GM08714 (cell line): ENCODE measurements around the gene CCNY.

Source experiments
- H3K4me3 ChIP-seq: fragments of 200-500 bp; sonication (Bioruptor generic); 2 replicates; pipeline ENCODE4 v1.5.1; 2014; ENCODE audit warnings: mild to moderate bottlenecking, low read length, inconsistent platforms
- ZNF274 ChIP-seq: IDR thresholded peaks from 2 replicates; pipeline ENCODE4 v1.6.1; 2012; ENCODE audit warnings: mild to moderate bottlenecking, low read depth, low read length

Gene CCNY

DNA sequence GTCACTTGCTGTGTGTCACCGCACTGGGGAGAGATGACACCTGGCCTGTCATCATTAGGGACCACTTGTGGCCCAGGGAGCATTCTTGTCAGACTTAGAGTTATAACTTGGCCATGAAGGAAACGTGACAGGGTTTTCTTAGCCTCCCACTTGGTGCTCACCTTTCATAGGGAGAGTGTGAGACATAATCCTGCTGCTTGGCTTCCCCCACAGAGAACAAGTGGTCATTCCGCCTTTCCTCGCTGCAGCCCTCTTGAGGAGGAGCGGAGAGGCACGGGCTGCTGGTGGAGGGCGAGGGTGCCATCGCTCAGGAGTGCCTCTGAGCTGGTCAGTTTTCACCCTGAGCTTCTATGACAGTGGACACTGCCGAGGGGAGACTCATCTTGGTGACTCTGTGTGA lies 143.8 kb downstream of the CCNY start:
- no peak for TF ChIP-seq ZNF274
- H3K4me3 ChIP-seq: no peak overlapping the region

DNA sequence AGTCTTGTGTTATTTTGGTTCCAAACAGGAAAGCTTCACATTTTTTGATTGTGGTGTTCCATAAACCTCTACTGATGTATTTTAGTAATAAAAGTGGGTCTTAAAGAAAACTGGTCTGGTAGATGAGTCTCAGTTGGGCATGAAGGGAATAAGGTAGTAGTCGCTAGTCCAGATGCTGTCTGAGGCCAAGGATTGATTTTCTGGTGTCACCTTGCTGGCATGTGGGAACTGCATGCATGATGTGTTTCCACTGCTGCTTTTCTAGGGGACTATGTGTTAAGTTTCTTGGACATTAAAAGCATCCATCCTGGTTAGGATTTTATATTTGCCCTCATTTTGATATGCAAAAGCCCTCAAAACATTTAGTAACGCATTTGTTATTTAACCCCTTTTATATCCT lies 145.1 kb downstream of the CCNY start:
- TF ChIP-seq ZNF274: no peak

DNA sequence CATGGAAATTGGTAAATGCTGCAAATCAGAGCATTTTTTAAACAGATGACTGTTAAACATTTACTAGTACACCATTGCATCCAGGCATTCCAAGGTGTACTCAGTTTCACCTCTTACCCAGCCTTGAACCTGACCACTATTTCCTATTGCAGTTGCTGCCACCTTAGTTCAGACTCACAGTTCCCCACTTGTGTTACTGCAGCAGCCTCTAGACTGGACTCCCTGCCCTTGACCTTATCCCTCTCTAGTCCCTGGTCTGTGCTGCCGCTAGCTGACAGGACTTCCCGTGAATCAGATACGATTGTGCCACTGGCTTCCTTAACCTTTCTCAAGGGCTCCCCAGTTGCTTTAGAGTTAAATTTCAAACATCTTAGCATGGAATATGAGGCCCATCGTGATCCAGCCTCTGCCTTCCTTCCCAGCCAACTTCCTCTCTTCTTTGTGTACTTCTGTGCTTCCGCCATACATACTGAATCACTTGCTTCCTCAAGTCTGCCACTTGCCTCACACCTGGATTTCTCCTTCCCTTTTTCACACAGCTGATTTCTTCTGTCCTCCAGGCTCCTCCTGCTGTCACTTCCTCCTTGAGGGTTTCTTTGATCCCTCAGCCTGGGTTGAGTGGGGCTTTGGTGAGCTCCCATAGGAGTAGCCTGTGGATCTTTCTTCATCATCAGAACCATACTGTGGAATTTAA lies 150.1 kb downstream of the CCNY start:
- no peak for TF ChIP-seq ZNF274
- no peak overlapping the region for H3K4me3 ChIP-seq

More for the DNA sequence above, 145.1 kb downstream of the CCNY start:
- no peak overlapping the region for H3K4me3 ChIP-seq

DNA sequence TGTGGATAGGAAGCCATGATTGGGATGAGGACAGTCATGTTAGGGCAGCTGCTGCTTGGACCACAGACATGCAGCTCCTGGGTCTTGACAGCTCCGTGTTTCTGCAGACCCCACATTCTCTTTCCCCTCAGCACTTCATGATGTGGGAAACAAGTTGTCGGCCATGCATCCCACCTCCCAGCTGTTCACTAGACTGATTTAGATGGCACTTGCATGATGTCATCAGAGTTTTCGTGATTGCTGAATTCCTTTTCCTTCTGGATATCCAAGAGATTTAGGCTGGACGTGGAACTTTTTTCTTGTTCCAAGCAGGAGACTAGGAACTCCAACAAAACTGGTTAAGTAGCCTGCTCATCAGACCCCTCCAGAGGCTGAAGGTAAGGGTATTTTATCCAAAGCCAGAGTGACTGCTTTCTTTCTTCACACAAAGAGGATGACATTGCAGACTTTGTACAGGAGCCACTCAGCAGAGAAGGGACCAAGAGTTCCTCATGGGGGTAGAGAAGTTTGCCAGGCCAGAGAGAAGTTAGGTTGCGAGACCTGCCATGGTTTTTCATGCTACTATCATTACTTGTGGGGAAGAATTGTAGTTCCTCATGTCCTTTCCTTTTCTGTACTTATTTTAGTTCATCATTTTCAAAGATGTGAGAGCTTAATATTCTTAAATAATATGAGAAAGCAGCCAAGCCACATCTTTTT lies 151.2 kb downstream of the CCNY start:
- TF ChIP-seq ZNF274: no peak
- H3K4me3 ChIP-seq: no peak overlapping the region

DNA sequence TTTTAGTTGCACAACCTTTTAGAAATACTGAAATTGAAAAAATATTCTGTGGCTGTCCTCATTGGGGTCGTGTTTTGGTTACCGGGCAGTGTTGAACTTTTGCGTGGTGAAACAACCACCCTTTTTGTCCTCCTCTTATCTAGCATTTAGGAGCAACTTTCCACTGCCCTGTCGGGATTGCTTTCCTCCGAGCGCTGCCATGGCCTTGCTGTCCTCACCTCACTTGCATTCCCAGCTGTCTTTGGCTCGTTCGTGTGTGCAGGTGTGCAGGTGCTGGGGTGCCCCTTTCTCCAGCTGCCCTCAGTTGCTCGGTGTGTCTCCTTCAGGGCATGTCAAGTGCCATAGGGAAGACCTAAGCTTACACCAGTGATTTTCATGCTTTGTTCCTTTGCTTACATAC lies 151.9 kb downstream of the CCNY start:
- no peak for TF ChIP-seq ZNF274
- no peak overlapping the region for H3K4me3 ChIP-seq

DNA sequence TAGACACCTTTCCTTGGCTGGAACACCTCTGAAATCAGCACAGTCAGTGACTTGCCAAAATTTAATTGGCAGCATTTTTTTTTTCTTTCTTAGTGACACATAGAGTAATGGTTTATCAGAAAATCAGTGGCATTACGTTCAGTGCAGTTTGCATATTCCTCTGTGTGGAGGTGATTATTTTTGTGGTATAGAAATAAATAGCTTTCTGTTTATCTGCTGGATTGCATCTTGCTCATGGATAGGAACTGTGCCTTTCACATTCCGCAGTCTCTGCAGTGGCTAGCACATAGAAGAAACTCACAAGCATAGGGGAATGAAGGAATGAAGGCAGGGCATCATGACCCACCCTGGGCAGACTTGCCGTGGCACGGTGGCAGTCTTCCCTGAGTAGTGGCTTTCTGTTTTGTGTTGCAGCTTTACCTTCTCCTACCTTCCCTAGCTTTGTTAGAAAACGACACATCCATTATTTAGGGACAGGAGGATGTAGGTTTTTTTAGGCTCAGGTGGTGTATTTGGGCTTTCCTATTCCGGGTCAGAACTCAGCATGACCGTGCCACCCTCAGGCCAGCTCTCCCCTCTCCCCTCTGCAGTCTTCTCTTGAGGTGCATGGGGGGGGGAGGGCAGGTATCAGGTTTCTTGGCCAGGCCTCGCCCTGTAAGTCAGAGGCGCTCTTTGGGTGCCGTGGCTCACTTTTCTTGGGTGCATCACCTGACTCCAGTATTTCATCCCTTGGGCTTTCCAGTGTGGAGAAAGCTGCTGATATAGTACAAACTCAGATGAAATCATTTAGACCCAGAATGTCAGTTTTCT lies 156.3 kb downstream of the CCNY start:
- no peak overlapping the region for H3K4me3 ChIP-seq
- TF ChIP-seq ZNF274: no peak

DNA sequence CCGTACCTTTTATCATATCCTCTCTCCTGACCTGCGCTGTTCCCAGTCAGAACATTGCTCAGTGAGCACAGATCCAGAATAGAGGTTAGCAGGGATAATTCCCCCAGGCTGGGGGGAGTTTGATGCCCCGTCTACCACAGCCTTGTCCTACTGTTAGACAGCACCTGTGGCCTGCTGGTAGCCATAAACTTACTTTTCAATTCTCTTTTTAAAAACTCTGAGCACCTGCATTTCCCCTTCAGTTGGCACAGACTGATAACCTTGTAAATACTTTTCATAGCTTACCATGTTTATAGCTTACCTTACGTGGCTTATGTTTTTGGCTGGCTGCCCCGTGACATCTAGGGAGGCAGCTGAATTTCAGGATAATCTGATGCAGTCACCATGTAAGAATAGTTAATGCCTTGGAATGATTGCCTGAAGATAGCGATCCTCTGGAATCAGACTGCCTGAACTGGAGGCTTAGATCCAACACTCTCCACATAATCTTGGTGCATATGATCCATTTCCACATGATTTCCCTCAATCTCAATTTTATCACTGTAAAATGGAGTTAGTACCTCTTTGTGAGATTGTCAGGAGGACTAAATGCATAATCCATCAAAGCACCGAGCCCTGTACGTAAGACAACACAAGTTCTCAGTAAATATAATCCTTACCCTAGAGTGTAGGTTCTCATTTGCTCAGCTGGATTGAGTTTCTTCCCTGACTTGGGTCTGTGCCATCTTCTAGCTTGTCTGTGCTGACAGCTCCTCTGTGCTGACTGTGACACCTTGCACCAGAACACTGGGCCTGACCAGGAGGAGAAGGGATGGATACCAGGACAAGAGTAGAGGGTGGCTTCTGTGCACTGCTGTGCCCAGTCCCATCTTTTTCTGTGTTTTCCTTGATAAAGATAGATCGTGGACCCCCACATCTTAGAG lies 157.1 kb downstream of the CCNY start:
- H3K4me3 ChIP-seq: no peak overlapping the region
- no peak for TF ChIP-seq ZNF274

DNA sequence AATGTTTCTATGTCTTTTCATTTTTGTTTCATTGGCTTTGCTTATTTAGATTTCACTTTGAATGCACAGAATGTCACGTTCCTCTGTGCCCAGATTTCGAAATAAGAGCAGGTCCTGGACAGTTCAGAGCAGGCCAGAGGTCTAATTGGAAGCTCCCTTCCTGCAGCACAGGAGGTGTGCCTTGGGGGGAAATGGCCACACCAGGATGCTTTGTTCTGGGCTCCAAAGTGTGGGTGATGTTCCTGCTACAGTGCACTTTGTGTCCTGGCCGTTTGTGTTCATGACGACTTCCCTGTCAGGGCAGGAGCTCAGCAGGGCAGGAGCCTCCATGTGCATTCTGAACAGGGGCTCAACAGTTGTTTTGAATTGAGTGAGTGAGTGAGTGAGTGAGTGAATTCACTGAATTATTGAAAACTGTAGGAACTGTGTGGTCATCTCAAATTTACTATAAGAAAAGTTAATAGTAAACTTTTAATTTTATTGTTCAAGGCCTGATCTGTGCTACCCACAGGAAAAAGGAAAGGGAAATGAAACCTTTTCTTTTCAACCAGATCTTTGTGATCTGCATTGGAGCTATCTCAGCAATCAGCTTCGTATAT lies 159.3 kb downstream of the CCNY start:
- TF ChIP-seq ZNF274: no peak
- H3K4me3 ChIP-seq: no peak overlapping the region; the same call in 1 of the 2 replicates

DNA sequence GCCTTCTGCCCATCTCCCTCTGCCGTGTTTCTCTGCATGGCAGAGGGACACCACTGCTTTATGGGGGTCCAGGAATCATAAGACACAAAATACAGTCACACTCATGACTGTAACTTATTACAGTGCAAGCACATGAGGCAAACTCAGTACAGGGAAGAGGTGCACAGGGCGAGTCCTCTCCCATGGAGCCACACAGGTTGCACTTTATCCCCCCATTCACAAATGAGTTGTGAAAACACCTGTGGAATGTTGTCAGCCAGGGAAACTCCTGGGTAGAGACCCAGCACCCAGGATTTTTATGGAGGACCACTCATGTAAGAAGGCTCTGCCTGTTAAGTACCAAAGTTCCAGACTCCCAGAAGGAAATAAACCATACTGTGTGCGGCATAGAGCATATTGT lies 161.6 kb downstream of the CCNY start:
- H3K4me3 ChIP-seq: no peak overlapping the region
- TF ChIP-seq ZNF274: no peak

DNA sequence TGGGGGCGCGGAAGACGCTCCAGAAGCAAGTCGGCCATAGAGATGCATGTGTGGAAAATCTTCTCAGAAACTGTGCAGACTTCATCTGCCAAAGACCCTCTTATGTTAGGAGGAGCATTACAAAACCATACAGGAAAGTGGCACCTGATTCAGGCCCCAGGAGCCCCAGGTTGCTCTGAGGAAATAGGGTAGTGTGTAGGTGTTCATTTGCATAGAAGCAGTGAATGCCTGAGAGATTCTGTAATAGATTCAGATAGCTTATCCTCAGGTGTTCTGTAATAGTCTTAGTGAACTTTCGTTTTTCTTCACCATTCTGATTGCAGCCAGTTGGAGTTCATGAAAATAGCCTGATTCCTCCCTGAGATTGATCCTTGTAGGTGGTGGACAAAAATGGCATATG lies 162.4 kb downstream of the CCNY start:
- no peak for TF ChIP-seq ZNF274

DNA sequence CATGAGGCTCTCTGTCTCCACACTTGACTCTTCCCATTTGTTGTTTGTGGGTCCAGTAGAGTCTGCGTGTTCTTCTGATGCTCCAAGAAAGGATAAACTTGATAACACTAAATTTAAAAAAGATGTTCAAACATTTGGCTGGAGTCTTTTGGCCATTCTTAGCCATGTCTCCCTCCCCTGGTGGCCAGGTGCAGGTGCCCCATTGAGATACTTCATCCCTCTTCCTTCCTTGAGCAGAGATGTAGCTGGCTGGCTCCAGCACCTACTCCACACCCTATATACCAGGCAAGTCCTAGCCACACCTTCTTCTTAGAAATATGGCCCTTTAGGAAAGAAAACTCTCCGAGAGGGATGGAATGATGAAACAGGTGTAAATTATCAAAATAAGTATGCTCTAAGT lies 165.6 kb downstream of the CCNY start:
- H3K4me3 ChIP-seq: no peak overlapping the region
- TF ChIP-seq ZNF274: no peak

More for the DNA sequence above, 162.4 kb downstream of the CCNY start:
- no peak overlapping the region for H3K4me3 ChIP-seq

DNA sequence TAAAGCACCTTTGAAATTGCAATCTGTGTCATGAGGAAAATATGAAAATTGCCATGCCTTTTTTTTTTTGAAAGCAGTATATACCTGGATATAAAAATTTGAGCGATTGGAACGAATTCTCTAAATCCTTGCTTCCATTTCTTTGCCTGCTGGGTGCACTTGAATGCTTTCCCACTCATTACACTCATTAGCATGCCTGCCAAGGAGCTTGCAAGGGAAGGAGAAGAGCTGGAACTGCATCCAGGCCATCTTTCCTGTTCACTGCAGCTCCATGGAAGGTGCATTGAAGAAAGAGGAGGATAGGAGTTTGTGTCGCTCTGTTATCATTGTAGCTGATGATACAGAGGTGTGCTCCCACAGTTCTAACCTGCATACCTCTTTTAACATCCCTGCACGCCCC lies 166.4 kb downstream of the CCNY start:
- no peak for TF ChIP-seq ZNF274
- no peak overlapping the region for H3K4me3 ChIP-seq

DNA sequence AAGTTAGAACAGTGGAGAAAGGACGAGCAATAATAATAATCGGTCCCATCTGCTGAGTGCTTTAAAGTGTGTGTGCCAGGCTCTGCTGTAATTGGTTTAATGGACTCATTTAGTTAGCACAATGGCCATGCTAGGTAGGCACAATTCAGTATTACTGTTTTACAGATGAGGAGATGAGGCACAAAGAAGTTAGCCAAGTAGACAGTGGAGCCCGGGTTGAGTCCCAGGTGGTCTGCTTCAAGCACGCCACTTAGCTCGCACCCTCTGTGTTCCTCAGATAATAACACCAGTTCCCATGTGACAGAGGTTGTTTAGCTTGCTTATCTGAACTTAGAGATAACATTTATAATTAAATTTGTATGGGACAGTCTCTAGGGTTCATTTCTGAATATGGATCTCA lies 167.3 kb downstream of the CCNY start:
- TF ChIP-seq ZNF274: no peak
- no peak overlapping the region for H3K4me3 ChIP-seq
